Neural crest cell (in vitro differentiated cells): Measurements from ENCODE around the gene ZNF227. TPM values are rescaled to one million over a fixed set of nuclear protein-coding genes. Genes with fewer than 3 reads are reported as not detected.
"Not testable (repeated sequence)": the region's sequence is repeated elsewhere in the genome, so short reads cannot be mapped to it uniquely, and the experiment has no call there.

Experiments used
- DNase-seq: peaks from one replicate; pipeline ENCODE4 v3.0.0; 2021; ENCODE audit warnings: low read depth, mixed read lengths, low spot score
- H3K27ac Mint-ChIP-seq: one replicate; pipeline ENCODE4 v1.8.0; 2021; ENCODE audit warnings: mild to moderate bottlenecking, mixed read lengths; ENCODE audit not compliant: unreplicated experiment
- H3K27me3 Mint-ChIP-seq: 2 replicates; pipeline ENCODE4 v1.8.0; 2021; ENCODE audit warnings: low read depth, mild to moderate bottlenecking, mixed read lengths
- H3K36me3 Mint-ChIP-seq: 2 replicates; pipeline ENCODE4 v1.8.0; 2021; ENCODE audit warnings: low read depth, mild to moderate bottlenecking, mixed read lengths
- H3K4me1 Mint-ChIP-seq: 2 replicates; pipeline ENCODE4 v1.8.0; 2021; ENCODE audit warnings: mixed read lengths
- H3K4me3 Mint-ChIP-seq: one replicate; pipeline ENCODE4 v1.8.0; 2021; ENCODE audit warnings: mild to moderate bottlenecking, mixed read lengths
- H3K9me3 Mint-ChIP-seq: 2 replicates; pipeline ENCODE4 v1.8.0; 2021; ENCODE audit warnings: mixed read lengths
- total RNA-seq: library from RNA; stranded (reverse); gene quantifications from 2 replicates; pipeline ENCODE4 v1.2.1, GENCODE V29; 2021
- TF ChIP-seq, protein P1 (sequence below): fragments of 200-600 bp; sonication (generic); conservative IDR thresholded peaks from 2 replicates; pipeline ENCODE4 v1.5.0; 2021; ENCODE audit warnings: antibody characterized with exemption, mild to moderate bottlenecking

ZNF227 gene
- total RNA-seq, 1 donor from 2014 or later = 35.8 TPM

DNA sequence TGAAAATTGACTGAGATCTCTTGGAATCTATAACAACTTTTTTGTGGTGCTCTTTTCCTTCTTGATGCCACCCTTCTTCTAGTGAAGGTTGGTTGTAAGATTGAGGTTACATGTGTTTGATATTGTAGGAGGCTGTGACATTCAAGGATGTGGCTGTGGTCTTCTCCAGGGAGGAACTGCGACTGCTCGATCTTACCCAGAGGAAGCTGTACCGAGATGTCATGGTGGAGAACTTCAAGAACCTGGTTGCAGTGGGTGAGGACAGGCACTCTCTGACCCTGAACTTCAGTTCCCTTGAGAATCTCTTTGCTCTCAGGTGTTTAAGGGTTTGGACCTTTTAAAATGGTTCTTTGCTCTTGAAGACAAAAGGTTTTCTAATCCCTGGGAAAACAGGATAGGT is 16.0 kb downstream of the ZNF227 start:
- no peak for DNase-seq
- no peak overlapping the region for H3K27ac Mint-ChIP-seq
- H3K27me3 Mint-ChIP-seq = no peaks in the 10 kb centered on the region
- H3K4me3 Mint-ChIP-seq = no peak overlapping the region
- TF ChIP-seq, protein P1, sequence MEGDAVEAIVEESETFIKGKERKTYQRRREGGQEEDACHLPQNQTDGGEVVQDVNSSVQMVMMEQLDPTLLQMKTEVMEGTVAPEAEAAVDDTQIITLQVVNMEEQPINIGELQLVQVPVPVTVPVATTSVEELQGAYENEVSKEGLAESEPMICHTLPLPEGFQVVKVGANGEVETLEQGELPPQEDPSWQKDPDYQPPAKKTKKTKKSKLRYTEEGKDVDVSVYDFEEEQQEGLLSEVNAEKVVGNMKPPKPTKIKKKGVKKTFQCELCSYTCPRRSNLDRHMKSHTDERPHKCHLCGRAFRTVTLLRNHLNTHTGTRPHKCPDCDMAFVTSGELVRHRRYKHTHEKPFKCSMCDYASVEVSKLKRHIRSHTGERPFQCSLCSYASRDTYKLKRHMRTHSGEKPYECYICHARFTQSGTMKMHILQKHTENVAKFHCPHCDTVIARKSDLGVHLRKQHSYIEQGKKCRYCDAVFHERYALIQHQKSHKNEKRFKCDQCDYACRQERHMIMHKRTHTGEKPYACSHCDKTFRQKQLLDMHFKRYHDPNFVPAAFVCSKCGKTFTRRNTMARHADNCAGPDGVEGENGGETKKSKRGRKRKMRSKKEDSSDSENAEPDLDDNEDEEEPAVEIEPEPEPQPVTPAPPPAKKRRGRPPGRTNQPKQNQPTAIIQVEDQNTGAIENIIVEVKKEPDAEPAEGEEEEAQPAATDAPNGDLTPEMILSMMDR = no peak
- H3K4me1 Mint-ChIP-seq = no peaks in the 10 kb centered on the region
- peaks cover 4% of the 10 kb centered on the region for H3K9me3 Mint-ChIP-seq
- H3K36me3 Mint-ChIP-seq = peaks cover 67% of the 10 kb centered on the region

DNA sequence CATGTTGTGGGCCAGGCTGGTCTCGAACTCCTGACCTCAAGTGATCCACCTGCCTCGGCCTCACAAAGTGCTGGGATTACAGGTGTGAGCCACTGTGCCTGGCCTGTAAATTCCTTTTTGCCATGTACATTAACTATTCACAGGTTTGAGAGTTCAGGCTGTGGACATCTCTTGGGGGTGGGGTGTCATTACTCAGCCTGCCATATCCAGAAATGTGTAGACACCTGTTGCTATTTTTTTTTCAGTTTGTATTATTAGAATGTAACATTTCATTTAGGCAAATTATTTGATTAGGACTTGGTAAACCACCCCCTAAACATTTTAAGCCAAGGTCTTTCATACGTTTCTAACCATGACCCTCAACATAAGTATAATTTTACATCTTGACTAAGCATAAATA is 20.5 kb downstream of the ZNF227 start:
- no peaks in the 10 kb centered on the region for H3K4me1 Mint-ChIP-seq
- no peak overlapping the region for H3K4me3 Mint-ChIP-seq
- peaks cover 28% of the 10 kb centered on the region for H3K9me3 Mint-ChIP-seq
- TF ChIP-seq, protein P1 = no peak
- DNase-seq = no peak
- H3K36me3 Mint-ChIP-seq = peaks cover 78% of the 10 kb centered on the region
- no peaks in the 10 kb centered on the region for H3K27me3 Mint-ChIP-seq
- H3K27ac Mint-ChIP-seq = no peak overlapping the region

DNA sequence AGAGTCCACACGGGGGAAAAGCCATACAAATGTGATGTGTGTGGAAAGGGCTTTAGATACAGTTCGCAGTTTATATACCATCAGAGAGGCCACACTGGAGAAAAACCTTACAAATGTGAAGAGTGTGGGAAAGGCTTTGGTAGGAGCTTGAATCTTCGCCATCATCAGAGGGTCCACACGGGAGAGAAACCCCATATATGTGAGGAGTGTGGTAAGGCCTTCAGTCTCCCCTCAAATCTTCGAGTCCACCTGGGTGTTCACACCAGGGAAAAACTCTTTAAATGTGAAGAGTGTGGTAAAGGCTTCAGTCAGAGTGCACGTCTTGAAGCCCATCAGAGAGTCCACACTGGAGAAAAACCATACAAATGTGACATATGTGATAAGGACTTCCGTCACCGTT is 24.1 kb downstream of the ZNF227 start:
- Mint-ChIP-seq H3K4me3 (no peak overlapping the region), H3K36me3 (peaks cover 71% of the 10 kb centered on the region), H3K27ac (no peak overlapping the region), H3K9me3 (peaks cover 31% of the 10 kb centered on the region), H3K27me3 (no peaks in the 10 kb centered on the region), H3K4me1 (no peaks in the 10 kb centered on the region)
- TF ChIP-seq, protein P1 = no peak
- DNase-seq = no peak

DNA sequence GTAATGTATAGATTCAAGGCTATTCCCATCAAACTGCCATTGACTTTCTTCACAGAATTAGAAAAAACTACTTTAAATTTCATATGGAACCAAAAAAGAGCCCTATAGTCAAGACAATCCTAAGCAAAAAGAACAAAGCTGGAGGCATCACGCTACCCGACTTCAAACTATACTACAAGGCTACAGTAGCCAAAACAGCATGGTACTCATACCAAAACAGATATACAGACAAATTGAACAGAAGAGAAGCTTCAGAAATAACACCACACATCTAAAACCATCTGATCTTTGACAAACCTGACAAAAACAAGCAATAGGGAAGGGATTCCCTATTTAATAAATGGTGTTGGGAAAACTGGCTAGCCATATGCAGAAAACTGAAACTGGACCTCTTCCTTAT is 40.0 kb downstream of the ZNF227 start:
- not testable (repeated sequence) for H3K27me3 Mint-ChIP-seq, DNase-seq, H3K27ac Mint-ChIP-seq, H3K4me1 Mint-ChIP-seq, H3K4me3 Mint-ChIP-seq
- Mint-ChIP-seq H3K9me3 (peaks cover 36% of the 10 kb centered on the region), H3K36me3 (peaks cover 83% of the 10 kb centered on the region)

DNA sequence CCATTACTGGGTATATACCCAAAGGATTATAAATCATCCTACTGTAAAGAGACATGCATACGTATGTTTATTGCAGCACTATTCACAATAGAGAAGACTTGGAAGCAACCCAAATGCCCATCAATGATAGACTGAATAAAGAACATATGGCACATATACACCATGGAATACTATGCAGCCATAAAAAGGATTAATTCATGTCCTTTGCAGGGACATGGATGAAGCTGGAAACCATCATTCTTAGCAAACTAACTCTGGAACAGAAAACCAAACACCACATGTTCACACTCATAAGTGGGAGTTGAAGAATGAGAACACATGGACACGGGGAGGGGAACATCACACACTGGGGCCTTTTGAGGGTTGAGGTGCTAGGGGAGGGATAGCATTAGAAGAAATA is 41.1 kb downstream of the ZNF227 start:
- H3K4me3 Mint-ChIP-seq, DNase-seq, H3K27me3 Mint-ChIP-seq, H3K4me1 Mint-ChIP-seq, H3K27ac Mint-ChIP-seq: not testable (repeated sequence)
- Mint-ChIP-seq H3K9me3 (peaks cover 44% of the 10 kb centered on the region), H3K36me3 (peaks cover 82% of the 10 kb centered on the region)

DNA sequence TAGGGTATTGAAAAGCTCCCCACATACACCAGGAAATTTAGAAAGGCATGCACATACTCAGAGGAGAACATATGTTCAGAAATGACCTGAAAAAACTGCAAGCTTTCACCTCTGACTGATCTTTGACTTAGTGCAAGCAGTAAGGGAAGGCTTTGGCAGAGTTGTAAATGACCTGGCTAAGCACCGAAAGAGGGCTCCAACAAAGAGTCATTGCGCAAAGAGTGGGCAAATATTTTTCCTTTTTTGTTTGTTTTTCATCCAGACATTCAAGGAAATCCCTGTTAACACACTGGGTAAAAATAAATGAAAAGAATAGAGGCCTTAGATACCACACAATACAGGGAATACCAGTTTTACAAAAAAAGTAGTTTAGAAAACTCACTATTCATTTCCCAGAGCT is 42.2 kb downstream of the ZNF227 start:
- no peak overlapping the region for H3K27ac Mint-ChIP-seq
- H3K4me1 Mint-ChIP-seq = no peaks in the 10 kb centered on the region
- TF ChIP-seq, protein P1 = no peak
- H3K4me3 Mint-ChIP-seq = no peak overlapping the region
- H3K36me3 Mint-ChIP-seq = peaks cover 74% of the 10 kb centered on the region
- no peak for DNase-seq
- H3K27me3 Mint-ChIP-seq = no peaks in the 10 kb centered on the region
- H3K9me3 Mint-ChIP-seq = peaks cover 43% of the 10 kb centered on the region
